ENCODE data around the gene KDM4C.
"Not testable (repeated sequence)": the region's sequence is repeated elsewhere in the genome, so short reads cannot be mapped to it uniquely, and the experiment has no call there.

Gene KDM4C

DNA sequence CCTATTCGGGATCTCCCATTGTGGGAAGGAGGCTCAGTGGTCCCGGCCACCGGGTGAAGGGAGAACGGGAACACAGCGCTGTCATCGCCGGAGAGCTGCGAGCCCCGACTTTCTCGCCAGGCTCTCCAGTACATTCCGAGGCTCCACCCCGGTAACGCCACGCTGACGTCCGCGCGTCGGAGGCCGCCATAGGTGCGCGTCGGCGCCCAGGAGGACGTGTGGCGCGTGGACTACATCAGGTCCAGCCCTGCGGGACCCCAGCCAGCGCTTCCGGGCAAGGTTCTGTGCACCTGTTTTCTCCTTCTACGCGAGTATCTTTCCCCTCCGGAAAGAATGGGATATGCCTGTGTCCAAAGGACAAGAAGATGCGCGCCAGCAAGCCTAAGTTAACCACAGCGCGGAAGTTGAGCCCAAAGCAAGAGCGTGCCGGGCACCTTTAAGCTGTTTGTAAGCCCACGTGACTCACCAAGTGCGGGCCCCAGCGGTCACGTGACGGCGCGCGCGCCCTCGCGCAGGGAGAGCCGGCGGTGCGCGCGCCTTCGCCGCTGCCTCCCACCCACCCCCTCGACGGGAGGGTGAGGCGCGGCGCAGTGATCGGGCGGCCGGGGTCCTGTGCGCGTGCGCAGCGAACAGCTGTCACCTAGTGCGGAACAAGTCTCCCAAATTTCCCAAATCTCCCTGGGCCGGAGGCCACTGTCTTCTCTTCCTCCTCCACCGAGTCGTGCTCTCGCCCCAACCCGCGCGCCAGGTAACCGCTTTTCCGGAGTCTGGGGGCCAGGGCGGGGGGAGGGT, at the start of gene KDM4C:
KDM4C (plus strand) TSS at position 518 of the 792 bp plus-strand sequence. CDS start 35,016 bp downstream, outside the sequence.
- FAIRE-seq (no peak), DNase-seq (ENCODE audit: low spot score) (peak; percentile 93)

DNA sequence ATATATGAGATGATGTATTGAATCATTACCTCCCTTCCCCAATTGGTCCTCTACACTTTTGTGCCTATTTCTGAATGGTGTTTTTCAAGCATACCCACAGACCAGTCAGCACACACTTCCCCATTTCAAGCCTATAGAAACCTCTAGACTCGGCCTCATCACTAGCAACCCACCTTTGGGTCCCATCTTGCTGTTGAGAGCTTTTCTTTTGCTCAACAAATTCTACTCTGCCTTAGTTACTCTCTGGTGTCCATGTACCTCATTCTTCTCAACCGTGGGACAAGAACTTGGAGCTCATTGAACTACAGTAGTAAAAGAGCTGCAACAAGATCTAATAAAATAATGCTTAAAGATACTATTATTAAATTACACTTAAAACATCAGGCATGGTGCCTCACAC, 49.0 kb upstream of the KDM4C start:
- no peak for FAIRE-seq
- DNase-seq (ENCODE audit: low spot score), result no peak

- no peak for FAIRE-seq
These were observed 46.4 kb upstream of the KDM4C start for GRCh38 chr9:6711403-6711802.

DNA sequence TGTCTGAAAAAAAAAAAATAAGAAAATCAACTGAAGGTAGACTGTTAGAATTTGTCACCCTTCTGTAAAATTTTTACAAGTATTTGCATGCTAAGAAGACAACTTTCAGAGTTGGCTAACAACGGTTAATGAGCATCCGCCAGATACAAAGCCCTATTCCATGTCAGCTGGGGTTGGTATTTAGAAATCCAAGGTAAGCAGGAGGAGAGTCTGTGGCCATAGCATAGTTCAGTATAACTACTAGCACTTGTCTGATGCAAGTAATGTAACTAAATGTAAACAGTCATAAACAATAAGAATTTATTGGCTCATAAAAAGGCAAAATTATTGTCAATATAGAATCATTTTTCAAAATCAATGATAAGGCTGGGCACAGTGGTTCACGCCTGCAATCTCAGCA, 45.7 kb upstream of the KDM4C start:
- no peak for FAIRE-seq
- DNase-seq (ENCODE audit: low spot score), result no peak

More at GRCh38 chr9:6711403-6711802, 46.4 kb upstream of the KDM4C start:
- DNase-seq (ENCODE audit: low spot score), result no peak

DNA sequence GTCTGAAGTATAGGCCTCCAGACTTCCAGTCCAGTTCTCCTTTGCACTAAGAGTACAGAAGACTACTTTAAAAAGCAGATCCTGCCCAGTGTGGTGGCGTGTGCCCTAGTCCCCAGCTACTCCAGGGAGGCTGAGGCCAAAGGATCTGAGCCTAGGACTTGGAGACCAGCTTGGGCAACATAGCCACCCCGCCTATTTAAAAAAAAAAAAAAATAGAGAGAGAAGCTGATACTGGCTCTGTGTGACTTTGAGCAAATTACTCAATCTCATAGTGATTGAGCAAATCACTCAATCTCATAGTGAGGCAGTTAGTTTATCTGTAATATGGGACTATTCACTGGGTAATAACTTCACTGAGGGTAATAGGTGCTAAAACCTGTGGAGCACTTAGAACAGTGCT, 43.6 kb upstream of the KDM4C start:
- DNase-seq (ENCODE audit: low spot score) (no peak), FAIRE-seq (no peak)

- not testable (repeated sequence) for DNase-seq (ENCODE audit: low spot score); FAIRE-seq
These were observed 42.5 kb upstream of the KDM4C start for GRCh38 chr9:6715153-6715754.

GRCh38 chr9:6715755-6716643, 41.8 kb upstream of the KDM4C start:
- DNase-seq (ENCODE audit: low spot score) (no peak), FAIRE-seq (no peak)

GRCh38 chr9:6716766-6717165, 41.0 kb upstream of the KDM4C start:
- no peak for FAIRE-seq
- no peak for DNase-seq (ENCODE audit: low spot score)

- no peak for FAIRE-seq
These were observed 33.8 kb upstream of the KDM4C start for GRCh38 chr9:6723881-6724420.

GRCh38 chr9:6733257-6733656, 24.5 kb upstream of the KDM4C start:
- DNase-seq (ENCODE audit: low spot score) (no peak), FAIRE-seq (no peak)

More at GRCh38 chr9:6723881-6724420, 33.8 kb upstream of the KDM4C start:
- DNase-seq (ENCODE audit: low spot score), result no peak

GRCh38 chr9:6733831-6734230, 23.9 kb upstream of the KDM4C start:
- no peak for FAIRE-seq

GRCh38 chr9:6735422-6735821, 22.4 kb upstream of the KDM4C start:
- DNase-seq (ENCODE audit: low spot score) (no peak), FAIRE-seq (no peak)

More at GRCh38 chr9:6733831-6734230, 23.9 kb upstream of the KDM4C start:
- no peak for DNase-seq (ENCODE audit: low spot score)

DNA sequence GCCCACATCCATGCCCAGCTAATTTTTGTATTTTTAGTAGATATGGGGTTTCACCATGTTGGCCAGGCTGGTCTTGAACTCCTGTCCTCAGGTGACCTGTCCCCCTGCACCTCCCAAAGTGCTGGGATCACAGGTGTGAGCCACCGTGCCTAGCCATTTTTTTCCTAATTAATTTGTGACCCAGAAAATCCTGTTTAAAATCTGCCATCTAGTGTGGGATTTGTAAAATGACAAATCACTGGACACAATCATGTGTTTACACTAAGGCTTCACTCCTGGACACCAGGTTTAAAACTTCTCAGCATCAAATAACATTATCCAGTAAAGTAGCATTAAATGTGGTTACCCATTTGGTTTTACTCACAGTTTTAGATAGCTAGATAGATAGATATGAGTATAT, 18.6 kb upstream of the KDM4C start:
- peak; percentile 10 for DNase-seq (ENCODE audit: low spot score)
- FAIRE-seq, result no peak

- not testable (repeated sequence) for DNase-seq (ENCODE audit: low spot score); FAIRE-seq
These were observed 8.9 kb upstream of the KDM4C start for GRCh38 chr9:6748861-6749260.

- not testable (repeated sequence) for DNase-seq (ENCODE audit: low spot score); FAIRE-seq
These were observed 2.9 kb upstream of the KDM4C start for GRCh38 chr9:6754861-6755260.

DNA sequence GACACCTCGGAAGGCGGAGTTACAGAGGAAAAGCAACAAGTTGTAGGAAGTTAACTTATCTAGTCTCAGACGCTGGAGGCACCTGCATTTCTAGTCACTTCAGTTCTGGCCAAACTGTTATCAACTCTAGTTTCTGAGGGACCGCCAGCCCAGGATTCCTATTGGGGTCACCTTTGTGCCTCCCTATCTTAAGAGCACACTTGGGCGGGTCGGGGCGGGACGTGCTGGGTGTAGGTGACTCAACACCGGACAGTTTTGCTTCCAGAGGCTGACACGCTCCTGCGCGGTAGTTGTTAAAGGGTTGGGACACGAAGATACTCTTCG, 679 bp upstream of the KDM4C start:
- no peak for FAIRE-seq
- DNase-seq (ENCODE audit: low spot score), result peak; percentile 59

DNA sequence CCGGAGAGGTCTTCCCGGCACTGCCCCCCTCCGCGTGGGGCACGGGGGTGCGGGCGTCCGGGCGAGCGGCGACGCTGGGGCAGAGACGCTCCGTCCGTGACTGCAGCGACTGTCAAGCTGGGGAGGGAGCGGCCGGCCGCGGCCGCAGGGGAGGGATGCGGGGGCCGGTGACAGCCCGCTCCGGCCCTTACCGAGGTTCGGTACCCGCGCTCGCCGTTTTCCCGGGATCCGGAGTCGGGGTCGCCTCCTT, 400 bp downstream of the KDM4C start:
- DNase-seq (ENCODE audit: low spot score) (no peak), FAIRE-seq (no peak)

DNA sequence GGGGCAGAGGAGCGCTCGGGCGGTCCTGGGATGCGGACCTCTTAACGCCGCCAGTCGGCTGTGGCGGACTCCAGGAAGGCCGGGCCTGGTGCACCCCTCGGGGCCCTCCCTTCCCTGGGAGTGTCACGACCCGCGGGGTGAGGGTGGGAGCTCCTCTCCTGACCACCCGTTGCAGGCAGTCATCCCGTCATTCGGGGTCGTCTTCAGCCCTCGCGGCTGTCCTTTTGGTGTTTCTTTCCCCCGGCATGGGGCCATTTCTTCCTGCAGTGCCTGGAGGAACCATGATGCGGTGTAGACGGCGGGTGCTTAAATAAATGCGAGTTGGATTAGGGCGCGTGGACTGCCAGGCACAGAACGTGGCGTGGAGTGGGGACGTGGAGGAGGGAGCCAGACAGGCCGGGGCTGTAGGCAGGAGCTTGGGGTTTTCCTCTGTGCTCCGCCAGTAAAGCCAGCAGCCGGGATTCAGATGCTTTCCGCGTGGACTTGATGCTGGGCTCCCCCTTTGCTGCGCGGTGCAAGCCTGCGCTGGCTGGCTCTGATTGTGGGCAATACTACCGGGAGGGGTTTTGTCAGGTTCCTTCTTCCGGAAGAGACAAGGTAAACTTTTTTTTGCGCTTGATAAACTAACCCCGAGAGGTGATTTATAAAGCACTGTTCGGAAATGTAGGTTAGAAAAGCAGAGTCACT, 868 bp downstream of the KDM4C start:
- FAIRE-seq (no peak), DNase-seq (ENCODE audit: low spot score) (peak; percentile 21)

GRCh38 chr9:6759185-6759977, 1.6 kb downstream of the KDM4C start:
- DNase-seq (ENCODE audit: low spot score), result peak; percentile 48
- FAIRE-seq, result no peak

- DNase-seq (ENCODE audit: low spot score), result no peak
- FAIRE-seq, result no peak
These were observed 3.5 kb downstream of the KDM4C start for GRCh38 chr9:6761306-6761705.

DNA sequence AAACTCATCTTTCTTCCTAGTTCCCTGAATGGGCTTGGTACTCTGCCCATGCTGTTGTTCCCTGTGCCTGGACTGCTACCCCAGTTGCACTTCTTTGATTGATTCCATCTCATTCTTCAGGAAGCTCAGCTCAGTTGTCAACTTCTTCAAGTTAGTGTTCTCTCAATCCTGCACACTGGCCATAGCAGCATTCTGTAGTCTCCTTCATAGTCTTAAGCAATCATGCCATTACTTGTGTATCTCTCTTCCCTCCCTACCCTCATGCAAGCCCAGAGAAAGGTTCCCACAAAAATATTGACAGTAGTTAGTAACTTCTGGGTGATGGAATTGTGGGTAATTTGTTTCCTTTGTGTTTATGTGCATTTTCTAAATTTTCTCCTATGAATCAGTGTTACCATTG, 5.5 kb downstream of the KDM4C start:
- DNase-seq (ENCODE audit: low spot score) (no peak), FAIRE-seq (no peak)
